ENCODE measurements around the gene CAMK1.

CAMK1 gene

DNA sequence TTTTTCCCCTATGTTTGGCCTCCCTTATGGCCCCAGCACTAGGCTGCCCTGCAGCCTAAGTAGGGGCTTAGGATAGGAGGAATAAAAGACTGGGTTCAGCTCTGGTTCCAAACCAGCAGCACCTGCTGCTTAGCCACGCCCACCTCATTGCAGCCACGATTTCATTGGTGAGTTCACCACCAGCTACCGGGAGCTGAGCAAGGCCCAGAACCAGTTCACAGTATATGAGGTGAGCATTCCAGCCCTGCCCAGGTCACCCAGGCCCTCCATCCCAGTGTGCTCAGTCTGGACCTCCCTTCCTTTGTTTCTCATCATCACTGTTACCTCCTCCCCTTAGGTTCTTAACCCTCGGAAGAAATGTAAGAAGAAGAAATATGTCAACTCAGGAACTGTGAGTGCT lies 54.6 kb downstream of the CAMK1 start:
- H3K9me3 ChIP-seq (ENCODE audit: insufficient read depth, low read depth, low read length), result no peaks in the 10 kb centered on the region
- no peak overlapping the region for H4K12ac ChIP-seq (ENCODE audit: low read depth, low read length)
- no peak overlapping the region for H2BK12ac ChIP-seq (ENCODE audit: low read length)
- no peak overlapping the region for H3K4me3 ChIP-seq (ENCODE audit: low read depth, low read length)
- no peak overlapping the region for H2AFZ ChIP-seq (ENCODE audit: insufficient read depth, low read length, poor library complexity)
- no peak overlapping the region for H3K9ac ChIP-seq (ENCODE audit: low read length)
- no peaks in the 10 kb centered on the region for H3K79me1 ChIP-seq (ENCODE audit: low read length)
- H3K18ac ChIP-seq (ENCODE audit: low read length), result no peak overlapping the region
- no CpG with 5 or more reads among the region's 4 CpGs for WGBS (ENCODE audit: extremely low coverage, insufficient coverage, insufficient read length)
- no peaks in the 10 kb centered on the region for H3K4me1 ChIP-seq (ENCODE audit: control insufficient read depth in 1 of 2, insufficient read depth in 2 of 2, low read length in 2 of 2)
- H3K36me3 ChIP-seq (ENCODE audit: control insufficient read depth in 1 of 2, insufficient read depth in 2 of 2, low read length in 2 of 2), result no peaks in the 10 kb centered on the region
- no peak overlapping the region for H2BK120ac ChIP-seq (ENCODE audit: insufficient read depth, low read length, poor library complexity)
- H3K27ac ChIP-seq (ENCODE audit: low read depth, low read length), result no peak overlapping the region
- no peak overlapping the region for H3K4me2 ChIP-seq (ENCODE audit: low read length)
- H2BK5ac ChIP-seq (ENCODE audit: low read depth, low read length, poor library complexity), result no peak overlapping the region
- no peak overlapping the region for H3K23ac ChIP-seq (ENCODE audit: low read length)
- no peak overlapping the region for H4K8ac ChIP-seq (ENCODE audit: low read depth, low read length)
- no peak overlapping the region for H2AK5ac ChIP-seq (ENCODE audit: low read length)
- no peak overlapping the region for H4K91ac ChIP-seq (ENCODE audit: low read depth, low read length)
- no peaks in the 10 kb centered on the region for H3K79me2 ChIP-seq (ENCODE audit: control insufficient read depth, insufficient read depth, low read length, poor library complexity)
- H3K4ac ChIP-seq (ENCODE audit: low read depth, low read length), result no peak overlapping the region
- no peak for DNase-seq
- no peak overlapping the region for H3K14ac ChIP-seq (ENCODE audit: low read length)
- no peaks in the 10 kb centered on the region for H3K27me3 ChIP-seq (ENCODE audit: insufficient read depth, low read length)

DNA sequence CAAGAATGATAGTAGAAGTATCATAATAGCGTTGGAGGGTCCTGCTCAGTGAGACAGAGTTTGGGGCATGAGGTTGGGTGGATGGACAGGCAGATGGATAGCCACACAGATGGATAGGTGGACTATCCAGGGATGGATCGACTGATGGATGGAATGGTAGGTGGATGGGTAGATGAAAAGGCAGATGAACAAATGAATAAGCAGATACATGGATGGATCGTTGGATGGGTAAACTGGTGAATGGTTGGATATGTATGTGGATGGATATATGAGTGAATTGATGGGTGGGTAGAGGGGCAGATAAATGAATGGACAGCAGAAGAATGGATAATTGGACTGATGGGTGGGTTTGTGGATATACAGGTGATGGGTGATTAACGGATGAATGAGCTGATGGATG lies 56.6 kb downstream of the CAMK1 start:
- no peak overlapping the region for H2BK120ac ChIP-seq (ENCODE audit: insufficient read depth, low read length, poor library complexity)
- no peaks in the 10 kb centered on the region for H3K4me1 ChIP-seq (ENCODE audit: control insufficient read depth in 1 of 2, insufficient read depth in 2 of 2, low read length in 2 of 2)
- H2AFZ ChIP-seq (ENCODE audit: insufficient read depth, low read length, poor library complexity), result no peak overlapping the region
- no peak overlapping the region for H2BK12ac ChIP-seq (ENCODE audit: low read length)
- H2AK5ac ChIP-seq (ENCODE audit: low read length), result no peak overlapping the region
- H3K4me3 ChIP-seq (ENCODE audit: low read depth, low read length), result no peak overlapping the region
- no peak overlapping the region for H3K9ac ChIP-seq (ENCODE audit: low read length)
- H3K14ac ChIP-seq (ENCODE audit: low read length), result no peak overlapping the region
- H4K91ac ChIP-seq (ENCODE audit: low read depth, low read length), result no peak overlapping the region
- H3K9me3 ChIP-seq (ENCODE audit: insufficient read depth, low read depth, low read length), result no peaks in the 10 kb centered on the region
- no peaks in the 10 kb centered on the region for H3K27me3 ChIP-seq (ENCODE audit: insufficient read depth, low read length)
- H3K4ac ChIP-seq (ENCODE audit: low read depth, low read length), result no peak overlapping the region
- no peak overlapping the region for H4K12ac ChIP-seq (ENCODE audit: low read depth, low read length)
- no peak overlapping the region for H3K23ac ChIP-seq (ENCODE audit: low read length)
- 100% methylated on average over 2 of the region's 4 CpGs for WGBS (ENCODE audit: extremely low coverage, insufficient coverage, insufficient read length)
- no peak overlapping the region for H3K27ac ChIP-seq (ENCODE audit: low read depth, low read length)
- H3K4me2 ChIP-seq (ENCODE audit: low read length), result no peak overlapping the region
- H3K36me3 ChIP-seq (ENCODE audit: control insufficient read depth in 1 of 2, insufficient read depth in 2 of 2, low read length in 2 of 2), result no peaks in the 10 kb centered on the region
- no peak overlapping the region for H2BK5ac ChIP-seq (ENCODE audit: low read depth, low read length, poor library complexity)
- H3K18ac ChIP-seq (ENCODE audit: low read length), result no peak overlapping the region
- no peak overlapping the region for H4K8ac ChIP-seq (ENCODE audit: low read depth, low read length)
- H3K79me1 ChIP-seq (ENCODE audit: low read length), result no peaks in the 10 kb centered on the region
- no peak for DNase-seq
- no peaks in the 10 kb centered on the region for H3K79me2 ChIP-seq (ENCODE audit: control insufficient read depth, insufficient read depth, low read length, poor library complexity)

- Histone ChIP-seq H2AFZ (ENCODE audit: insufficient read depth, low read length, poor library complexity) (no peak overlapping the region), H3K18ac (ENCODE audit: low read length) (no peak overlapping the region), H3K4me1 (ENCODE audit: control insufficient read depth in 1 of 2, insufficient read depth in 2 of 2, low read length in 2 of 2) (no peaks in the 10 kb centered on the region), H3K36me3 (ENCODE audit: control insufficient read depth in 1 of 2, insufficient read depth in 2 of 2, low read length in 2 of 2) (no peaks in the 10 kb centered on the region), H2BK120ac (ENCODE audit: insufficient read depth, low read length, poor library complexity) (no peak overlapping the region), H3K27ac (ENCODE audit: low read depth, low read length) (no peak overlapping the region), H4K12ac (ENCODE audit: low read depth, low read length) (no peak overlapping the region), H3K4me2 (ENCODE audit: low read length) (no peak overlapping the region), H3K4ac (ENCODE audit: low read depth, low read length) (no peak overlapping the region), H3K27me3 (ENCODE audit: insufficient read depth, low read length) (no peaks in the 10 kb centered on the region), H4K8ac (ENCODE audit: low read depth, low read length) (no peak overlapping the region), H3K79me1 (ENCODE audit: low read length) (no peaks in the 10 kb centered on the region), H4K91ac (ENCODE audit: low read depth, low read length) (no peak overlapping the region), H2BK5ac (ENCODE audit: low read depth, low read length, poor library complexity) (no peak overlapping the region), H3K79me2 (ENCODE audit: control insufficient read depth, insufficient read depth, low read length, poor library complexity) (no peaks in the 10 kb centered on the region), H3K9me3 (ENCODE audit: insufficient read depth, low read depth, low read length) (no peaks in the 10 kb centered on the region), H2AK5ac (ENCODE audit: low read length) (no peak overlapping the region), H3K9ac (ENCODE audit: low read length) (no peak overlapping the region), H3K14ac (ENCODE audit: low read length) (no peak overlapping the region), H3K23ac (ENCODE audit: low read length) (no peak overlapping the region), H3K4me3 (ENCODE audit: low read depth, low read length) (no peak overlapping the region), H2BK12ac (ENCODE audit: low read length) (no peak overlapping the region)
- no peak for DNase-seq
- WGBS (ENCODE audit: extremely low coverage, insufficient coverage, insufficient read length), result no CpG with 5 or more reads among the region's 2 CpGs
Measured at GRCh38 chr3:9712415-9712814, 57.3 kb downstream of the CAMK1 start.

DNA sequence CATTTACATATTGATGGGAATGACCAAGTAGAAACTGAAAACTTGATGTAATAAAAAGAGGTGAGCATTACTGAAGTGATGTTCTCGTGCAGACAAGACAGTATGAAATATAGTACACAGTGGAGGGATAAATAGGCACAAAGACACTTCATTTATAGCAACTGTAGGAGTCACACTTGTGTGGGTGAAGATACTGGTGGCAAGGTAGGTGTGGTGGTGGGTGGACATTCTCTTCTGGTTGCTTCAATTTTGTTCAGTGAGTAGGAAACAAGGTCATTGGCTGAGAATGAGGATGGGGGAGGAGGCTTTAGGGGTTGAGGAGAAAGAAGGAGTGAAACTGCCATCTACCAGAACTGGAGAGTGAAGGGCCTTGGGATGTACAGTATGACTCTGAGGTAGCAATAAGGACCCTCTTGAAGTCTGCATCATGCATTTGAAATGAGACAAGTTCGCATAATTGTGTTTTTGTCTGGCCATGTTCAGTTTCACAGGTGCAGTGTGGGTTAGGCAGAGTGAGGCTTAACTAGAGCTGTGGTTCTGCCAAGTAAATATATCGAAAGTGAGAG lies 59.5 kb downstream of the CAMK1 start:
- Histone ChIP-seq H4K12ac (ENCODE audit: low read depth, low read length) (no peak overlapping the region), H2BK12ac (ENCODE audit: low read length) (no peak overlapping the region), H3K4me1 (ENCODE audit: control insufficient read depth in 1 of 2, insufficient read depth in 2 of 2, low read length in 2 of 2) (no peaks in the 10 kb centered on the region), H3K9ac (ENCODE audit: low read length) (no peak overlapping the region), H3K27ac (ENCODE audit: low read depth, low read length) (no peak overlapping the region), H3K4ac (ENCODE audit: low read depth, low read length) (no peak overlapping the region), H4K91ac (ENCODE audit: low read depth, low read length) (no peak overlapping the region), H3K4me2 (ENCODE audit: low read length) (no peak overlapping the region), H4K8ac (ENCODE audit: low read depth, low read length) (no peak overlapping the region), H3K79me1 (ENCODE audit: low read length) (no peaks in the 10 kb centered on the region), H3K14ac (ENCODE audit: low read length) (no peak overlapping the region), H2AK5ac (ENCODE audit: low read length) (no peak overlapping the region), H3K23ac (ENCODE audit: low read length) (no peak overlapping the region), H3K18ac (ENCODE audit: low read length) (no peak overlapping the region), H3K4me3 (ENCODE audit: low read depth, low read length) (no peak overlapping the region), H3K79me2 (ENCODE audit: control insufficient read depth, insufficient read depth, low read length, poor library complexity) (no peaks in the 10 kb centered on the region), H2BK5ac (ENCODE audit: low read depth, low read length, poor library complexity) (no peak overlapping the region), H2BK120ac (ENCODE audit: insufficient read depth, low read length, poor library complexity) (no peak overlapping the region), H3K36me3 (ENCODE audit: control insufficient read depth in 1 of 2, insufficient read depth in 2 of 2, low read length in 2 of 2) (no peaks in the 10 kb centered on the region), H3K27me3 (ENCODE audit: insufficient read depth, low read length) (peaks cover 4% of the 10 kb centered on the region), H2AFZ (ENCODE audit: insufficient read depth, low read length, poor library complexity) (no peak overlapping the region), H3K9me3 (ENCODE audit: insufficient read depth, low read depth, low read length) (peaks cover 7% of the 10 kb centered on the region)
- WGBS (ENCODE audit: extremely low coverage, insufficient coverage, insufficient read length), result no CpG with 5 or more reads among the region's 3 CpGs
- DNase-seq, result no peak

All from trophoblast cell (in vitro differentiated cells and primary cell).